GM12878 (cell line): ENCODE measurements around the gene CYS1. TPM values are rescaled to one million over a fixed set of nuclear protein-coding genes. Genes with fewer than 3 reads are reported as not detected.

Experiments used
- ATAC-seq: fragments of 200-7000 bp; cut with Tn5 transposase; 3 replicates; pipeline ENCODE4 v1.9.1; 2020; ENCODE audit warnings: mild to moderate bottlenecking, moderate library complexity
- BruUV-seq: library from RNA; stranded (reverse); fragments of 400-500 nt; replicated peaks from 2 replicates; lab custom pipeline; 2021; lab: Mats Ljungman, UMichigan
- CTCF ChIA-PET: fragments of 300-600 bp; sonication (Branson Sonifier 250); formaldehyde crosslinking; extraction: SDS; loops from one replicate; lab custom pipeline; 2021; ENCODE audit warnings: inconsistent platforms; lab: Yijun Ruan, JAX
- POLR2A ChIA-PET: fragments of 350-600 bp; formaldehyde crosslinking; extraction: SDS; loops from one replicate; lab custom pipeline; 2021; ENCODE audit warnings: inconsistent platforms; lab: Charles Lee
- RAD21 ChIA-PET: fragments of 300-600 bp; sonication (Branson Sonifier 250); formaldehyde crosslinking; loops from one replicate; lab custom pipeline; 2023; ENCODE audit warnings: antibody characterized with exemption; ENCODE audit not compliant: unreplicated experiment; lab: Charles Lee
- SMC1A ChIA-PET: fragments of 300-600 bp; sonication (Branson Sonifier 250); formaldehyde crosslinking; loops from one replicate; lab custom pipeline; 2023; ENCODE audit not compliant: unreplicated experiment, uncharacterized antibody; lab: Charles Lee
- DNase-seq: peaks from one replicate; pipeline ENCODE4 v3.0.0-alpha.2; 2011; ENCODE audit warnings: low read depth, low spot score
- FAIRE-seq: peaks from 3 replicates; lab custom pipeline; 2011; peaks lifted over from hg19 to GRCh38; lab: Jason Lieb, UNC
- H2AFZ ChIP-seq: 2 replicates; pipeline ENCODE4 v1.6.0; 2011; ENCODE audit warnings: low read depth, low read length, control low read depth; ENCODE audit not compliant: control insufficient read depth
- H3K27ac ChIP-seq: 2 replicates; pipeline ENCODE4 v1.5.1; 2011; ENCODE audit warnings: control low read depth; ENCODE audit not compliant: control insufficient read depth, insufficient read depth
- H3K27me3 ChIP-seq, 2 experiments: replicated peaks in 1 of 2; 2 replicates each; pipeline versions ENCODE4 v1.6.0 to v1.6.1; 2011; ENCODE audit warnings: low read length in 1 of 2; ENCODE audit not compliant: control insufficient read depth in 2 of 2, insufficient read depth in 2 of 2
- H3K36me3 ChIP-seq, 2 experiments: 2 replicates each; pipeline ENCODE4 v1.5.1; 2011; ENCODE audit warnings: low read length in 1 of 2; ENCODE audit not compliant: control insufficient read depth in 2 of 2, insufficient read depth in 2 of 2
- H3K4me1 ChIP-seq: 2 replicates; pipeline ENCODE4 v1.6.1; 2011; ENCODE audit warnings: mild to moderate bottlenecking, low read length, moderate library complexity, mixed read lengths; ENCODE audit not compliant: control insufficient read depth, insufficient read depth
- H3K4me2 ChIP-seq: 2 replicates; pipeline ENCODE4 v1.6.0; 2011; ENCODE audit warnings: control low read depth; ENCODE audit not compliant: control insufficient read depth, insufficient read depth
- H3K4me3 ChIP-seq: fragments of 200-600 bp; sonication (generic); 2 replicates; pipeline ENCODE4 v1.5.1; 2016
- H3K79me2 ChIP-seq: 2 replicates; pipeline ENCODE4 v1.6.0; 2011; ENCODE audit warnings: low read length; ENCODE audit not compliant: control insufficient read depth, insufficient read depth
- H3K9ac ChIP-seq: 2 replicates; pipeline ENCODE4 v1.8.0; 2011; ENCODE audit warnings: low read length, control low read depth, mixed read lengths; ENCODE audit not compliant: control insufficient read depth, insufficient read depth
- H3K9me3 ChIP-seq: replicated peaks from 3 replicates; pipeline ENCODE4 v1.5.1; 2011; ENCODE audit warnings: mild to moderate bottlenecking, low read length; ENCODE audit not compliant: control insufficient read depth, insufficient read depth
- H4K20me1 ChIP-seq: 2 replicates; pipeline ENCODE4 v1.6.0; 2011; ENCODE audit not compliant: control insufficient read depth, insufficient read depth
- ELK1 ChIP-seq: IDR thresholded peaks from 2 replicates; pipeline ENCODE4 v1.6.1; 2012; ENCODE audit warnings: low read depth, low read length, improper control_type of control experiment
- MLLT1 ChIP-seq: fragments of 450-650 bp; IDR thresholded peaks from 2 replicates; pipeline ENCODE4 v1.6.1; 2016; ENCODE audit warnings: mild to moderate bottlenecking
- MTA2 ChIP-seq: fragments of 450-650 bp; IDR thresholded peaks from 2 replicates; pipeline ENCODE4 v1.6.1; 2016; ENCODE audit warnings: low read depth, mild to moderate bottlenecking, moderate library complexity
- NR2F1 ChIP-seq: fragments of 450-650 bp; conservative IDR thresholded peaks from 2 replicates; pipeline ENCODE4 v1.6.1; 2017; ENCODE audit warnings: mild to moderate bottlenecking
- NRF1 ChIP-seq: conservative IDR thresholded peaks from 2 replicates; pipeline ENCODE4 v1.6.1; 2011; ENCODE audit warnings: mild to moderate bottlenecking, low read depth, low read length, improper control_type of control experiment
- TCF3 ChIP-seq: IDR thresholded peaks from 2 replicates; pipeline ENCODE4 v1.6.1; 2012; ENCODE audit warnings: low read depth, mild to moderate bottlenecking, low read length, borderline replicate concordance; ENCODE audit not compliant: insufficient read depth
- WRNIP1 ChIP-seq: IDR thresholded peaks from 2 replicates; pipeline ENCODE4 v1.6.1; 2011; ENCODE audit warnings: low read depth, low read length, improper control_type of control experiment, borderline replicate concordance
- WGBS: methylation state at CpG from one replicate; pipeline ENCODE4 v1.1.6; 2016; ENCODE audit warnings: low lambda C conversion rate; ENCODE audit not compliant: insufficient replicate concordance, insufficient coverage; ENCODE audit errors: missing lambda C conversion rate; 5-methylcytosine and 5-hydroxymethylcytosine counted together
- in situ Hi-C: fragments of 300-500 bp; cut with MboI; formaldehyde crosslinking; loops from 9 replicates; pipeline ENCODE4 v1.14.3; 2018; ENCODE audit warnings: mixed read lengths
- intact Hi-C: fragments of 100-400 bp; cut with micrococcal nuclease; formaldehyde crosslinking; loops from one replicate; pipeline ENCODE4 v1.14.2; 2022; ENCODE audit not compliant: unreplicated experiment
- polyA plus RNA-seq, 11 experiments: library from polyadenylated mRNA; depleted of rRNA in 4 of 11; unstranded in 6 of 11; stranded (reverse) in 5 of 11; fragments of >200 nt; fragmentation: Nextera tagmentation in 4 of 11; fragmentation: Illumina TruSeq in 1 of 11; extraction: Ambion mirVana in 4 of 11; extraction: Trizol in 1 of 11; gene quantifications; 1 replicate in 1 of 11; 2 replicates in 10 of 11; pipeline versions ENCODE4 v1.2.1 to v1.2.3, GENCODE V29; 2011 to 2016; ENCODE audit warnings: inconsistent platforms in 2 of 11, missing spikeins in 2 of 11, low read depth in 1 of 11
- total RNA-seq, 4 experiments: library from RNA; depleted of rRNA in 3 of 4; stranded (reverse); fragments of >200 nt in 3 of 4; fragmentation: Illumina TruSeq in 1 of 4; extraction: Trizol in 1 of 4; gene quantifications; 2 replicates each; pipeline versions ENCODE4 v1.2.1 to v1.2.3, GENCODE V29; 2013 to 2021

CYS1 gene
- total and polyA plus RNA-seq, 10 of the 15 experiments (the other 5 are each of a cell fraction or from before 2014, with no cell fraction given) = 0.35 to 6.4 (median 2.5) TPM

GRCh38 chr2:10085668-10086059 lies 5.5 kb upstream of the CYS1 start:
- no peak for FAIRE-seq
- H3K27me3 ChIP-seq = no peaks in the 10 kb centered on the region
- ChIA-PET RAD21 (interaction anchor here (1.0 to 2.0 kb wide), 9 partner anchors 8 to 362 kb away, joined by 3 to 9 read pairs (median 4); no protein-coding TSS in a partner anchor), SMC1A (interaction anchor here (0.8 to 8.9 kb wide), 7 partner anchors 9 to 325 kb away, joined by 3 to 194 read pairs (median 6); no protein-coding TSS in a partner anchor), CTCF (interaction anchor here (0.8 to 31.8 kb wide), 5 partner anchors 9 to 355 kb away, joined by 3 to 983 read pairs (median 9); partner anchors contain the start of gene CYS1), POLR2A (interaction anchor here (0.7 to 2.1 kb wide), 6 partner anchors 9 to 363 kb away, joined by 3 to 7 read pairs (median 3); partner anchors contain the start of gene ODC1)
- H3K36me3 ChIP-seq = no peaks in the 10 kb centered on the region
- no peak overlapping the region for H2AFZ ChIP-seq
- no peak overlapping the region for H3K4me2 ChIP-seq
- H3K4me1 ChIP-seq = peaks cover 34% of the 10 kb centered on the region
- ATAC-seq = no peak
- in situ Hi-C loops = no loop called here
- intact Hi-C loops = no loop called here
- no peak overlapping the region for H3K27ac ChIP-seq
- H4K20me1 ChIP-seq = no peaks in the 10 kb centered on the region
- H3K4me3 ChIP-seq = no peak overlapping the region
- TF ChIP-seq WRNIP1 (no peak), MLLT1 (peak; percentile 49; the same call in 1 of the 2 replicates)
- WGBS = 90% methylated on average over 11 of the region's 11 CpGs
- DNase-seq = no peak
- no TSS peak for BruUV-seq
- H3K9ac ChIP-seq = no peak overlapping the region
- no peaks in the 10 kb centered on the region for H3K79me2 ChIP-seq
- H3K9me3 ChIP-seq = no peaks in the 10 kb centered on the region

- Histone ChIP-seq H3K79me2 (no peaks in the 10 kb centered on the region), H2AFZ (no peak overlapping the region), H3K36me3 (no peaks in the 10 kb centered on the region), H3K9ac (no peak overlapping the region), H3K27ac (no peak overlapping the region), H3K4me2 (no peak overlapping the region), H3K4me3 (no peak overlapping the region), H4K20me1 (no peaks in the 10 kb centered on the region), H3K27me3 (no peaks in the 10 kb centered on the region), H3K9me3 (no peaks in the 10 kb centered on the region), H3K4me1 (peaks cover 31% of the 10 kb centered on the region)
- intact Hi-C loops (no loop called here), in situ Hi-C loops (no loop called here)
- TF ChIP-seq MTA2 (0 out of 2 replicates have a peak, but pooled peaks have one; percentile 18), NR2F1 (no peak), ELK1 (no peak), NRF1 (no peak), TCF3 (no peak)
- ChIA-PET POLR2A (interaction anchor here (0.7 to 2.1 kb wide), 6 partner anchors 9 to 363 kb away, joined by 3 to 7 read pairs (median 3); partner anchors contain the start of gene ODC1), RAD21 (interaction anchor here (1.0 to 2.0 kb wide), 9 partner anchors 8 to 362 kb away, joined by 3 to 9 read pairs (median 4); no protein-coding TSS in a partner anchor), CTCF (interaction anchor here (0.7 to 31.8 kb wide), 6 partner anchors 9 to 355 kb away, joined by 3 to 983 read pairs (median 8); partner anchors contain the start of gene CYS1), SMC1A (interaction anchor here (0.8 to 8.9 kb wide), 7 partner anchors 10 to 325 kb away, joined by 3 to 194 read pairs (median 6); no protein-coding TSS in a partner anchor)
- WGBS = 63% methylated on average over 5 of the region's 6 CpGs
- FAIRE-seq (no peak), DNase-seq (no peak), ATAC-seq (no peak)
- BruUV-seq = no TSS peak
These were observed 4.9 kb upstream of the CYS1 start for GRCh38 chr2:10085043-10085667.
